SK-N-SH (cell line): Measurements from ENCODE around the gene CHRM4. TPM values are rescaled to one million over a fixed set of nuclear protein-coding genes. Genes with fewer than 3 reads are reported as not detected.

Experiments
- CTCF ChIA-PET: fragments of 300-600, 350-600 bp; formaldehyde crosslinking; extraction: SDS; loops from one replicate; lab custom pipeline; 2021; lab: Yijun Ruan, JAX
- POLR2A ChIA-PET: fragments of 350-600 bp; sonication (Branson Sonifier 250); formaldehyde crosslinking; extraction: SDS; loops from one replicate; lab custom pipeline; 2020; ENCODE audit warnings: antibody characterized with exemption, inconsistent platforms; lab: Yijun Ruan, JAX
- DNase-seq: peaks from one replicate; pipeline ENCODE4 v3.0.0; 2012
- H2AFZ ChIP-seq: fragments of 200-600 bp; sonication (generic); 2 replicates; pipeline ENCODE4 v1.8.1; 2016; ENCODE audit warnings: antibody characterized with exemption, mild to moderate bottlenecking, low read depth
- H3F3A ChIP-seq: fragments of 200-600 bp; sonication (generic); replicated peaks from 2 replicates; pipeline ENCODE3; 2016; ENCODE audit warnings: antibody characterized with exemption, mild to moderate bottlenecking; ENCODE audit not compliant: insufficient read depth
- H3K27ac ChIP-seq, 2 experiments: fragments of 200-500 bp in 1 of 2; fragments of 200-600 bp in 1 of 2; sonication (Bioruptor generic) in 1 of 2; sonication (generic), shearing (Covaris generic) in 1 of 2; 2 replicates each; pipeline versions ENCODE4 v1.5.1 to v1.6.1; 2014 to 2016; ENCODE audit warnings: low read depth in 2 of 2, inconsistent platforms in 1 of 2, low read length in 1 of 2, mild to moderate bottlenecking in 1 of 2, mixed read lengths in 1 of 2
- H3K27me3 ChIP-seq: fragments of 200-600 bp; sonication (generic), shearing (Covaris generic); 2 replicates; pipeline ENCODE4 v1.6.1; 2016; ENCODE audit warnings: mixed run types; ENCODE audit not compliant: insufficient read depth
- H3K36me3 ChIP-seq, 2 experiments: fragments of 200-500 bp in 1 of 2; fragments of 200-600 bp in 1 of 2; sonication (Bioruptor generic) in 1 of 2; sonication (generic) in 1 of 2; replicated peaks in 1 of 2; 2 replicates each; pipeline versions ENCODE3 to v1.5.1; 2014 to 2016; ENCODE audit warnings: low read length in 1 of 2, mild to moderate bottlenecking in 1 of 2; ENCODE audit not compliant: insufficient read depth in 2 of 2, control insufficient read depth in 1 of 2
- H3K4me1 ChIP-seq, 2 experiments: fragments of 200-500 bp in 1 of 2; fragments of 200-600 bp in 1 of 2; sonication (Bioruptor generic) in 1 of 2; sonication (generic), shearing (Covaris generic) in 1 of 2; 2 replicates each; pipeline versions ENCODE4 v1.5.1 to v1.6.1; 2014 to 2016; ENCODE audit warnings: low read depth in 1 of 2, low read length in 1 of 2, mixed run types in 1 of 2; ENCODE audit not compliant: insufficient read depth in 2 of 2, control insufficient read depth in 1 of 2
- H3K4me2 ChIP-seq: fragments of 200-600 bp; sonication (generic), shearing (Covaris generic); 2 replicates; pipeline ENCODE4 v1.6.1; 2017; ENCODE audit warnings: mixed run types
- H3K4me3 ChIP-seq, 2 experiments: fragments of 200-500 bp in 1 of 2; fragments of 200-600 bp in 1 of 2; sonication (Bioruptor generic) in 1 of 2; sonication (generic), shearing (Covaris generic) in 1 of 2; 2 replicates each; pipeline versions ENCODE4 v1.5.1 to v1.8.1; 2014 to 2016; ENCODE audit warnings: low read depth in 2 of 2, inconsistent platforms in 1 of 2, low read length in 1 of 2, mild to moderate bottlenecking in 1 of 2, mixed read lengths in 1 of 2, moderate library complexity in 1 of 2
- H3K79me2 ChIP-seq: fragments of 200-600 bp; sonication (generic); 2 replicates; pipeline ENCODE4 v1.8.1; 2017; ENCODE audit warnings: mild to moderate bottlenecking; ENCODE audit not compliant: insufficient read depth
- H3K9ac ChIP-seq: fragments of 200-600 bp; sonication (generic); 2 replicates; pipeline ENCODE4 v1.6.1; 2017; ENCODE audit warnings: mixed run types
- H3K9me2 ChIP-seq: fragments of 200-600 bp; sonication (generic); 2 replicates; pipeline ENCODE4 v1.6.1; 2017; ENCODE audit warnings: mixed run types
- H3K9me3 ChIP-seq: fragments of 200-600 bp; sonication (generic); 2 replicates; pipeline ENCODE4 v1.6.1; 2017; ENCODE audit warnings: mixed run types, mild to moderate bottlenecking, moderate library complexity
- H4K20me1 ChIP-seq: fragments of 200-600 bp; sonication (generic); 2 replicates; pipeline ENCODE4 v1.6.1; 2017; ENCODE audit warnings: mild to moderate bottlenecking, mixed run types; ENCODE audit not compliant: insufficient read depth
- CHD2 ChIP-seq: fragments of 150-350 bp; IDR thresholded peaks from 2 replicates; pipeline ENCODE4 v1.6.1; 2018; ENCODE audit warnings: low read length; ENCODE audit not compliant: partially characterized antibody
- CTCF ChIP-seq: fragments of 200-600 bp; sonication (generic); IDR thresholded peaks from 2 replicates; pipeline ENCODE4 v1.6.1; 2017; ENCODE audit warnings: antibody characterized with exemption, mild to moderate bottlenecking, moderate library complexity
- ELF1 ChIP-seq: IDR thresholded peaks from 2 replicates; pipeline ENCODE4 v1.4.0; 2012
- FOXJ3 ChIP-seq: sonication (generic); formaldehyde crosslinking; IDR thresholded peaks from 2 replicates; pipeline ENCODE4 v1.5.1; 2020; ENCODE audit warnings: mild to moderate bottlenecking, missing genetic modification reagents
- GABPA ChIP-seq: IDR thresholded peaks from 2 replicates; pipeline ENCODE4 v1.4.0; 2012; ENCODE audit warnings: low read depth, mild to moderate bottlenecking
- MAX ChIP-seq: IDR thresholded peaks from 2 replicates; pipeline ENCODE4 v1.4.0; 2012; ENCODE audit warnings: low read depth
- NRF1 ChIP-seq: IDR thresholded peaks from 2 replicates; pipeline ENCODE4 v1.6.1; 2012; ENCODE audit warnings: low read depth, mild to moderate bottlenecking, low read length
- RAD21 ChIP-seq: IDR thresholded peaks from 2 replicates; pipeline ENCODE4 v1.6.1; 2012; ENCODE audit warnings: mild to moderate bottlenecking, low read length
- RFX5 ChIP-seq: IDR thresholded peaks from 2 replicates; pipeline ENCODE4 v1.6.1; 2012; ENCODE audit warnings: mild to moderate bottlenecking, improper control_type of control experiment, low read length
- SIN3A ChIP-seq: IDR thresholded peaks from 2 replicates; pipeline ENCODE4 v1.6.1; 2012; ENCODE audit warnings: low read depth, mild to moderate bottlenecking, low read length, moderate library complexity, borderline replicate concordance
- SMC3 ChIP-seq: IDR thresholded peaks from 2 replicates; pipeline ENCODE4 v1.6.1; 2012; ENCODE audit warnings: low read depth, low read length, improper control_type of control experiment
- TCF12 ChIP-seq: IDR thresholded peaks from 2 replicates; pipeline ENCODE4 v1.4.0; 2012
- TEAD4 ChIP-seq: IDR thresholded peaks from 2 replicates; pipeline ENCODE4 v1.4.0; 2012; ENCODE audit warnings: mild to moderate bottlenecking, borderline replicate concordance; ENCODE audit not compliant: insufficient read depth
- USF2 ChIP-seq: fragments of 150-350 bp; IDR thresholded peaks from 2 replicates; pipeline ENCODE4 v1.6.1; 2017; ENCODE audit warnings: antibody characterized with exemption, low read length, low read depth, borderline replicate concordance
- ZBTB33 ChIP-seq: IDR thresholded peaks from 2 replicates; pipeline ENCODE4 v1.4.0; 2012; ENCODE audit warnings: low read depth, borderline replicate concordance
- WGBS: methylation state at CpG from one replicate; pipeline ENCODE4 v1.1.6; 2017; ENCODE audit warnings: low lambda C conversion rate; 5-methylcytosine and 5-hydroxymethylcytosine counted together
- polyA plus RNA-seq, 3 experiments: library from polyadenylated mRNA; depleted of rRNA; stranded (reverse); fragments of >200 nt; gene quantifications; 2 replicates each; pipeline ENCODE4 v1.2.3, GENCODE V29; 2012

The CHRM4 gene
- polyA plus RNA-seq, 1 of the 3 experiments (the other 2 are of a cell fraction): 0.26 TPM

DNA sequence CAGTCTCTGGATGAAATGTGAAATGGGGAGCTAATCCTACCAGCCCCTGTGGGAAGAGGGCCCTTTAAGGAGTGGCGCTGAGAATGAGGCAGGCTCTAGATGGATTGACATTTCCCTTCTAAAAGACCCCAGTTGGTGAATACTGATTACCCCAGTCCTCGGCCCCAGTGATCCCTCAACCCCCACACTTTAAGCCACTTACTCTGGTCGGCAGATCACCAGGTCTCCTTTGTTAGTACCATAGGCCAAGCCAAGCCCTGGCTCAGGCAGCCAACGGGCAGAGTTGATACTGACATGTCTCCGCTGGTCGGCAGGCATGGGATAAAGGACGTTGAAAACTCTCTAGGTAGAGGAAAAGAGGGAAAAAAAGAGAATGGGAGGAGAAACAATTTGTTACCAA, 26.1 kb upstream of the CHRM4 start:
- Histone ChIP-seq H2AFZ (no peak overlapping the region), H3K9ac (no peak overlapping the region), H3K36me3 (peaks cover 11 to 45% of the 10 kb centered on the region in 2 experiments), H3K4me2 (no peak overlapping the region), H3K9me2 (no peaks in the 10 kb centered on the region)
- TF ChIP-seq RFX5 (no peak), MAX (no peak), GABPA (no peak)
- TF ChIP-seq, all 33 proteins: peak for 0
- Histone ChIP-seq H3K79me2 (no peaks in the 10 kb centered on the region), H3K4me3 (no peak overlapping the region), H3F3A (no peaks in the 10 kb centered on the region), H3K9me3 (no peaks in the 10 kb centered on the region), H3K27ac (no peak overlapping the region), H4K20me1 (no peaks in the 10 kb centered on the region), H3K27me3 (no peaks in the 10 kb centered on the region), H3K4me1 (peaks cover 3 to 10% of the 10 kb centered on the region in 2 experiments; a peak in 2 of 4 replicates)
- ChIA-PET POLR2A (interaction anchor here (0.6 kb wide), 1 partner anchor 9 kb away, joined by 3 read pairs; no protein-coding TSS in a partner anchor), CTCF (interaction anchor here (2.0 kb wide), 1 partner anchor 28 kb away, joined by 9 read pairs; no protein-coding TSS in a partner anchor)
- no peak for DNase-seq
- 95% methylated on average over 7 of the region's 7 CpGs for WGBS

DNA sequence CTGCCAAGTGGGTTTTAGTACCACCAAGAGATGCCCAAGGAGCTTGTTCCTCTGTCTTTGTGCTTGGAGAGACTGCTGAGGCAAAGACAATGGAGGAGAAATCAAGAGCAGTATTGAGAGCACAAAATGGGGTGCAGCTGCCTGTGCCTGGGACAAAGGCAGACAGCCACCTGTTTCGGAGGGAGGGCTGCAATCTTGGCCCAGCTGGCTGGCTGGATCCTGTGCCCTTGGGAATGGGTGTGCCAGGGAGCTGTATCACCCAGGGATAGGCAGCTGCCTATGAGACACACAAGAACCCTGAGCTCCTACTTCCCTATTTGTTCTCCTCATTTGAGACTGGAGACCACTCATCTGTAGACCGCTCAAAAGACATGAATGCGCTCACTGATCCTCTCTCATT, 23.3 kb upstream of the CHRM4 start:
- H3K4me2 ChIP-seq: no peak overlapping the region
- H3K4me1 ChIP-seq: peaks cover 3 to 10% of the 10 kb centered on the region in 2 experiments; a peak in 2 of 4 replicates
- POLR2A ChIA-PET: no interaction called here
- no peak for DNase-seq
- H3F3A ChIP-seq: no peaks in the 10 kb centered on the region
- CTCF ChIA-PET: interaction anchor here (0.9 to 2.7 kb wide), 4 partner anchors 23 to 114 kb away, joined by 4 to 8 read pairs (median 6); partner anchors contain the start of gene CHRM4
- H4K20me1 ChIP-seq: no peaks in the 10 kb centered on the region
- no peak overlapping the region for H3K9ac ChIP-seq
- no peak overlapping the region for H3K4me3 ChIP-seq
- WGBS: 50% methylated on average over 2 of the region's 3 CpGs
- peaks cover 11 to 32% of the 10 kb centered on the region in 2 experiments for H3K36me3 ChIP-seq
- H3K27me3 ChIP-seq: no peaks in the 10 kb centered on the region
- H3K27ac ChIP-seq: no peak overlapping the region
- no peaks in the 10 kb centered on the region for H3K9me3 ChIP-seq
- no peak overlapping the region for H2AFZ ChIP-seq
- H3K79me2 ChIP-seq: no peaks in the 10 kb centered on the region
- no peaks in the 10 kb centered on the region for H3K9me2 ChIP-seq
- TF ChIP-seq TCF12 (no peak), SIN3A (no peak), MAX (no peak), SMC3 (no peak), NRF1 (no peak), USF2 (no peak), CHD2 (no peak), RAD21 (no peak)

GRCh38 chr11:46414466-46414796, 22.9 kb upstream of the CHRM4 start:
- H3K4me1 ChIP-seq: peaks cover 3 to 10% of the 10 kb centered on the region in 2 experiments; a peak in 2 of 4 replicates
- no peaks in the 10 kb centered on the region for H4K20me1 ChIP-seq
- ChIA-PET CTCF (interaction anchor here (0.9 to 3.4 kb wide), 5 partner anchors 22 to 115 kb away, joined by 4 to 12 read pairs (median 6); partner anchors contain the start of gene CHRM4), POLR2A (no interaction called here)
- no peak overlapping the region for H3K9ac ChIP-seq
- no peak overlapping the region for H3K27ac ChIP-seq
- no peaks in the 10 kb centered on the region for H3K27me3 ChIP-seq
- H3K4me2 ChIP-seq: no peak overlapping the region
- no peaks in the 10 kb centered on the region for H3K9me3 ChIP-seq
- H3K79me2 ChIP-seq: no peaks in the 10 kb centered on the region
- WGBS: 100% methylated on average over 5 of the region's 5 CpGs
- H3K9me2 ChIP-seq: no peaks in the 10 kb centered on the region
- H2AFZ ChIP-seq: no peak overlapping the region
- no peaks in the 10 kb centered on the region for H3F3A ChIP-seq
- peaks cover 11 to 35% of the 10 kb centered on the region in 2 experiments for H3K36me3 ChIP-seq
- no peak overlapping the region for H3K4me3 ChIP-seq
- DNase-seq: no peak
- TF ChIP-seq SIN3A (no peak), ELF1 (no peak), MAX (no peak), ZBTB33 (no peak), TEAD4 (no peak), CTCF (no peak), FOXJ3 (CRISPR knock-in tag) (no peak), GABPA (no peak)
